Keratinocyte (primary cell): ENCODE data around the gene CPEB3. TPM values are rescaled to one million over a fixed set of nuclear protein-coding genes. Genes with fewer than 3 reads are reported as not detected.
A peak's percentile ranks its signal among the peaks of the same experiment; 100 is the strongest.
"Not testable (repeated sequence)": the region's sequence is repeated elsewhere in the genome, so short reads cannot be mapped to it uniquely, and the experiment has no call there.

ENCODE experiments used
- DNase-seq: peaks from one replicate; pipeline ENCODE4 v3.0.0-alpha.2; 2011; ENCODE audit warnings: low read depth, missing footprints, low spot score
- FAIRE-seq: peaks from 2 replicates; lab custom pipeline; 2011; peaks lifted over from hg19 to GRCh38; lab: Jason Lieb, UNC
- H2AFZ ChIP-seq: 2 replicates; pipeline ENCODE4 v1.6.0; 2012; ENCODE audit warnings: low read length, control low read depth, inconsistent platforms; ENCODE audit not compliant: control insufficient read depth
- H3K27ac ChIP-seq: 2 replicates; pipeline ENCODE4 v1.5.1; 2011; ENCODE audit warnings: low read length; ENCODE audit not compliant: control insufficient read depth, insufficient read depth
- H3K27me3 ChIP-seq: 3 replicates; pipeline ENCODE4 v1.6.0; 2011; ENCODE audit warnings: low read length; ENCODE audit not compliant: control insufficient read depth, insufficient read depth; ENCODE audit errors: extremely low read depth
- H3K36me3 ChIP-seq, 2 experiments: 2 replicates in 1 of 2; 3 replicates in 1 of 2; pipeline ENCODE4 v1.5.1; 2011; ENCODE audit warnings: low read length in 2 of 2, mild to moderate bottlenecking in 1 of 2; ENCODE audit not compliant: control insufficient read depth in 2 of 2, insufficient read depth in 2 of 2; ENCODE audit errors: extremely low read depth in 1 of 2
- H3K4me1 ChIP-seq: 3 replicates; pipeline ENCODE4 v1.5.1; 2011; ENCODE audit warnings: low read length; ENCODE audit not compliant: control insufficient read depth, insufficient read depth; ENCODE audit errors: extremely low read depth
- H3K4me2 ChIP-seq: 3 replicates; pipeline ENCODE4 v1.6.0; 2011; ENCODE audit warnings: low read depth, low read length; ENCODE audit not compliant: control insufficient read depth, insufficient read depth; ENCODE audit errors: extremely low read depth
- H3K4me3 ChIP-seq, 3 experiments: fragments of 200-600 bp in 1 of 3; sonication (generic) in 1 of 3; 2 replicates in 2 of 3; 3 replicates in 1 of 3; pipeline ENCODE4 v1.5.1; 2011 to 2016; ENCODE audit warnings: low read length in 3 of 3, mild to moderate bottlenecking in 3 of 3, control low read depth in 2 of 3, inconsistent platforms in 1 of 3, low read depth in 1 of 3, mixed read lengths in 1 of 3, mixed run types in 1 of 3, moderate library complexity in 1 of 3; ENCODE audit not compliant: control insufficient read depth in 2 of 3, insufficient read depth in 2 of 3; ENCODE audit errors: extremely low read depth in 1 of 3
- H3K79me2 ChIP-seq: 2 replicates; pipeline ENCODE4 v1.6.0; 2012; ENCODE audit warnings: low read length; ENCODE audit not compliant: control insufficient read depth, insufficient read depth
- H3K9ac ChIP-seq: 3 replicates; pipeline ENCODE4 v1.6.0; 2011; ENCODE audit warnings: low read length; ENCODE audit not compliant: control insufficient read depth, insufficient read depth; ENCODE audit errors: extremely low read depth
- H3K9me1 ChIP-seq: 3 replicates; pipeline ENCODE4 v1.6.0; 2011; ENCODE audit warnings: low read length; ENCODE audit not compliant: control insufficient read depth, insufficient read depth; ENCODE audit errors: extremely low read depth
- H3K9me3 ChIP-seq: 2 replicates; pipeline ENCODE4 v1.5.1; 2012; ENCODE audit warnings: low read depth, low read length; ENCODE audit not compliant: control insufficient read depth
- H4K20me1 ChIP-seq: 3 replicates; pipeline ENCODE4 v1.6.0; 2011; ENCODE audit warnings: low read length; ENCODE audit not compliant: control insufficient read depth, insufficient read depth; ENCODE audit errors: extremely low read depth
- CTCF ChIP-seq, 3 experiments: IDR thresholded peaks in 1 of 3; conservative IDR thresholded peaks in 1 of 3; optimal IDR thresholded peaks in 1 of 3; 2 replicates in 2 of 3; 3 replicates in 1 of 3; pipeline versions ENCODE3 to v1.5.1; 2011; ENCODE audit warnings: low read length in 3 of 3, mild to moderate bottlenecking in 3 of 3, moderate library complexity in 2 of 3, control low read depth in 1 of 3, inconsistent platforms in 1 of 3; ENCODE audit not compliant: insufficient read depth in 2 of 3; ENCODE audit errors: extremely low read depth in 1 of 3
- EZH2 ChIP-seq: IDR thresholded peaks from one replicate; pipeline ENCODE4 v1.6.1; 2012; ENCODE audit warnings: inconsistent platforms, mild to moderate bottlenecking, low read length, moderate library complexity
- dilution Hi-C: fragments of 300-500 bp; cut with MboI; formaldehyde crosslinking; loops from one replicate; pipeline ENCODE4 v1.7.0; 2020; ENCODE audit warnings: low sequenced_read_pairs; ENCODE audit not compliant: extremely low pct_ligation_motif_present
- polyA plus RNA-seq, 5 experiments: library from polyadenylated mRNA; depleted of rRNA in 3 of 5; stranded (reverse) in 3 of 5; stranded (forward) in 1 of 5; unstranded in 1 of 5; fragments of >200 nt; gene quantifications; 1 replicate in 1 of 5; 2 replicates in 3 of 5; 3 replicates in 1 of 5; pipeline versions ENCODE4 v1.2.1 to v1.2.3, GENCODE V29; 2011 to 2012; ENCODE audit warnings: missing spikeins in 2 of 5, low read depth in 1 of 5, low replicate concordance in 1 of 5

CPEB3 gene
- polyA plus RNA-seq, 1 donor (not counting 4 experiments of a cell fraction or from before 2014, with no cell fraction given): 0.47 TPM

GRCh38 chr10:92216608-92217007 lies 74.3 kb downstream of the CPEB3 start:
- H2AFZ ChIP-seq, DNase-seq, FAIRE-seq, H3K9ac ChIP-seq, H3K9me3 ChIP-seq, H3K9me1 ChIP-seq, dilution Hi-C loops, H3K4me3 ChIP-seq, H3K4me1 ChIP-seq, H3K79me2 ChIP-seq, H3K27ac ChIP-seq, H3K4me2 ChIP-seq, H4K20me1 ChIP-seq, H3K36me3 ChIP-seq, H3K27me3 ChIP-seq: not testable (repeated sequence)
- peak; percentile 37 to 77 (median 54) for TF ChIP-seq CTCF (optimal IDR thresholded peaks at IDR 0.05 in 1 of 3, IDR thresholded peaks at IDR 0.05 in 1 of 3, conservative IDR thresholded peaks at IDR 0.05 in 1 of 3; ENCODE audit: extremely low read depth in 1 of 3, insufficient read depth in 2 of 3, low read length in 3 of 3)

GRCh38 chr10:92215222-92215621 lies 75.7 kb downstream of the CPEB3 start:
- H3K9me1 ChIP-seq, H3K27ac ChIP-seq, H3K9ac ChIP-seq, H3K36me3 ChIP-seq, H3K4me3 ChIP-seq, H3K79me2 ChIP-seq, H3K4me1 ChIP-seq, FAIRE-seq, H3K4me2 ChIP-seq, H4K20me1 ChIP-seq, H3K9me3 ChIP-seq, DNase-seq, H3K27me3 ChIP-seq, dilution Hi-C loops, H2AFZ ChIP-seq: not testable (repeated sequence)

GRCh38 chr10:92213049-92213448 lies 77.8 kb downstream of the CPEB3 start:
- DNase-seq (no peak), FAIRE-seq (no peak)
- no peak overlapping the region for H3K27ac ChIP-seq
- H3K79me2 ChIP-seq: no peaks in the 10 kb centered on the region
- H3K4me2 ChIP-seq: no peak overlapping the region
- no peak overlapping the region for H3K4me3 ChIP-seq
- H3K9ac ChIP-seq: no peak overlapping the region
- dilution Hi-C loops: no loop called here
- TF ChIP-seq EZH2 (no peak), CTCF (optimal IDR thresholded peaks at IDR 0.05 in 1 of 3, IDR thresholded peaks at IDR 0.05 in 1 of 3, conservative IDR thresholded peaks at IDR 0.05 in 1 of 3; ENCODE audit: extremely low read depth in 1 of 3, insufficient read depth in 2 of 3, low read length in 3 of 3) (no peak)
- H3K4me1 ChIP-seq: peaks cover 3% of the 10 kb centered on the region
- H2AFZ ChIP-seq: no peak overlapping the region
- H3K36me3 ChIP-seq: no peaks in the 10 kb centered on the region
- no peaks in the 10 kb centered on the region for H4K20me1 ChIP-seq
- H3K9me3 ChIP-seq: no peaks in the 10 kb centered on the region
- H3K27me3 ChIP-seq: no peaks in the 10 kb centered on the region
- no peaks in the 10 kb centered on the region for H3K9me1 ChIP-seq
